ENCODE measurements around the gene ITGA8.

DNA sequence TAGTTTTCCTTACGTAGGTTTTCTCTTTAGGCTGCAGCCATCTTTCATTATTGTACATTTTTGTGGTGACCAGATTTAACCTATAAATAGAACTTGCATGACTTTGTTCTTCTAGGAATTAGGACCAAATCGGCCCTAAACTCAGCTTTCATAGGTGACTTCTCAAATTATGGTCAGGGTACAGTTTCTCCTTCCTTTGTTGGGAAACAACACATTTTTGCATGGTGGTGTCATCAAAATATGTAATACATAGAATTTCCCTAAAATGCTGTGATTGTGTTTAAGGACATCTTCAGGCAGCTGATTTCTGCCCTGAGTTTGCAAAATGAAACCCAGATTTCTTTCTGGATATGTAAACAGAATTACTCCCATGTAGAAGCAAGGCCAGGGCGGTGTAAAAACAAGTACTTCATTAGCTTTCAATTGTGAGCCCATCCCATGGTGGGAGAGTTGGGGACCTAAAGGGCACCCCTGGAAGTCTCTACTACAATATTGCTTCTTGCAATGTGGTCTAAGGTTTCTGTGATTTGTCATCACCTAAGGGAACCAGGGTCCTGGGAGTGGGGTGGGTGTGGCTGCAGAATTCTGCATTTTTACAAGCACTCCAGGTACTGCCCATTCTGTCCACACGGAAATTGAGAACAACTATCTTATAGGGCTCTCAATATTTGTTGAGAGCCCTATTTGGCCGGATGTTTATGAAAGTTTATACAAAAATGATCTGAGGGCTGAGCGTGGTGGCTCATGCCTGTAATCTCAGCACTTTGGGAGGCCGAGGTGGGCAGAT is 227.7 kb downstream of the ITGA8 start:
- TF ChIP-seq, protein P1, sequence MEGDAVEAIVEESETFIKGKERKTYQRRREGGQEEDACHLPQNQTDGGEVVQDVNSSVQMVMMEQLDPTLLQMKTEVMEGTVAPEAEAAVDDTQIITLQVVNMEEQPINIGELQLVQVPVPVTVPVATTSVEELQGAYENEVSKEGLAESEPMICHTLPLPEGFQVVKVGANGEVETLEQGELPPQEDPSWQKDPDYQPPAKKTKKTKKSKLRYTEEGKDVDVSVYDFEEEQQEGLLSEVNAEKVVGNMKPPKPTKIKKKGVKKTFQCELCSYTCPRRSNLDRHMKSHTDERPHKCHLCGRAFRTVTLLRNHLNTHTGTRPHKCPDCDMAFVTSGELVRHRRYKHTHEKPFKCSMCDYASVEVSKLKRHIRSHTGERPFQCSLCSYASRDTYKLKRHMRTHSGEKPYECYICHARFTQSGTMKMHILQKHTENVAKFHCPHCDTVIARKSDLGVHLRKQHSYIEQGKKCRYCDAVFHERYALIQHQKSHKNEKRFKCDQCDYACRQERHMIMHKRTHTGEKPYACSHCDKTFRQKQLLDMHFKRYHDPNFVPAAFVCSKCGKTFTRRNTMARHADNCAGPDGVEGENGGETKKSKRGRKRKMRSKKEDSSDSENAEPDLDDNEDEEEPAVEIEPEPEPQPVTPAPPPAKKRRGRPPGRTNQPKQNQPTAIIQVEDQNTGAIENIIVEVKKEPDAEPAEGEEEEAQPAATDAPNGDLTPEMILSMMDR (IDR thresholded peaks at IDR 0.05; ENCODE audit: low read length): no peak
- no peak for TF ChIP-seq EZH2 (IDR thresholded peaks at IDR 0.05; ENCODE audit: borderline replicate concordance, low read length)

All from OCI-LY1 (cell line).